Activated CD8-positive, alpha-beta T cell treated with anti-CD3 and anti-CD28 coated beads for 36 hours (primary cell): ENCODE data around the gene VPREB3. TPM values are rescaled to one million over a fixed set of nuclear protein-coding genes. Genes with fewer than 3 reads are reported as not detected.

ENCODE experiments used
- ATAC-seq: fragments of 200-7000 bp; cut with Tn5 transposase; one replicate; pipeline ENCODE4 v1.10.0; 2021; ENCODE audit warnings: mild to moderate bottlenecking, moderate library complexity
- CTCF ChIA-PET: fragments of 350-600 bp; sonication (Branson Sonifier 250); formaldehyde crosslinking; loops from one replicate; lab custom pipeline; 2021; ENCODE audit warnings: antibody characterized with exemption; lab: Charles Lee
- POLR2A ChIA-PET: fragments of 350-600 bp; sonication (Branson Sonifier 250); formaldehyde crosslinking; loops from one replicate; lab custom pipeline; 2021; ENCODE audit warnings: antibody characterized with exemption; lab: Charles Lee
- DNase-seq: peaks from one replicate; pipeline ENCODE4 v3.0.0-alpha.2; 2020
- H3K27ac Mint-ChIP-seq: one replicate; pipeline ENCODE4 v1.8.0; 2021; ENCODE audit warnings: mild to moderate bottlenecking, mixed read lengths
- H3K27me3 Mint-ChIP-seq: one replicate; pipeline ENCODE4 v1.8.0; 2021; ENCODE audit warnings: mixed read lengths
- H3K36me3 Mint-ChIP-seq: one replicate; pipeline ENCODE4 v1.8.0; 2021; ENCODE audit warnings: low read depth, mixed read lengths
- H3K4me1 Mint-ChIP-seq: one replicate; pipeline ENCODE4 v1.8.0; 2021; ENCODE audit warnings: low read depth, mixed read lengths
- H3K4me3 Mint-ChIP-seq: one replicate; pipeline ENCODE4 v1.8.0; 2021; ENCODE audit warnings: mild to moderate bottlenecking, moderate library complexity, mixed read lengths
- H3K9me3 Mint-ChIP-seq: one replicate; pipeline ENCODE4 v1.8.0; 2021; ENCODE audit warnings: mixed read lengths
- CTCF ChIP-seq: fragments of 200-600 bp; IDR thresholded peaks from one replicate; pipeline ENCODE4 v1.8.0; 2022; ENCODE audit warnings: antibody characterized with exemption, mild to moderate bottlenecking
- intact Hi-C: fragments of 100-400 bp; cut with micrococcal nuclease; formaldehyde crosslinking; loops from one replicate; pipeline ENCODE4 v1.10.0; 2022
- total RNA-seq, 2 experiments: library from RNA; stranded (reverse); gene quantifications; one replicate each; pipeline ENCODE4 v1.2.3, GENCODE V29; 2021

Gene VPREB3
- total RNA-seq, 2 experiments from 2014 or later = not detected

- H3K36me3 Mint-ChIP-seq = no peaks in the 10 kb centered on the region
Measured at GRCh38 chr22:23772315-23772648, 18.1 kb upstream of the VPREB3 start.

GRCh38 chr22:23769321-23769965, 15.2 kb upstream of the VPREB3 start:
- no peaks in the 10 kb centered on the region for H3K9me3 Mint-ChIP-seq
- H3K4me3 Mint-ChIP-seq = no peak overlapping the region
- peaks cover 27% of the 10 kb centered on the region for H3K4me1 Mint-ChIP-seq
- ATAC-seq (no peak), DNase-seq (no peak)
- H3K27ac Mint-ChIP-seq = no peak overlapping the region
- H3K36me3 Mint-ChIP-seq = peaks cover 15% of the 10 kb centered on the region
- intact Hi-C loops = loop anchor here (5.0 kb wide), 1 partner anchor 78 kb away; no protein-coding TSS in a partner anchor
- H3K27me3 Mint-ChIP-seq = no peaks in the 10 kb centered on the region
- ChIA-PET POLR2A (interaction anchor here (2.1 to 2.3 kb wide), 2 partner anchors 8 to 20 kb away, joined by 7 to 9 read pairs; no protein-coding TSS in a partner anchor), CTCF (interaction anchor here (0.9 to 5.4 kb wide), 8 partner anchors 8 to 89 kb away, joined by 3 to 48 read pairs (median 3); partner anchors contain the start of genes SLC2A11 and ZNF70)
- no peak for TF ChIP-seq CTCF

More at GRCh38 chr22:23772315-23772648, 18.1 kb upstream of the VPREB3 start:
- ChIA-PET CTCF (interaction anchor here (1.6 to 3.2 kb wide), 4 partner anchors 14 to 86 kb away, joined by 3 to 12 read pairs (median 6); partner anchors contain the start of genes SLC2A11 and SMARCB1), POLR2A (interaction anchor here (0.9 to 2.7 kb wide), 3 partner anchors 9 to 56 kb away, joined by 3 to 9 read pairs (median 3); no protein-coding TSS in a partner anchor)
- Mint-ChIP-seq H3K4me1 (peaks cover 11% of the 10 kb centered on the region), H3K27me3 (no peaks in the 10 kb centered on the region), H3K4me3 (peak overlapping the region; percentile 65), H3K9me3 (no peaks in the 10 kb centered on the region), H3K27ac (no peak overlapping the region)
- intact Hi-C loops = loop anchor here (5.0 kb wide), 1 partner anchor 65 kb away; the partner anchor contains the start of gene DERL3
- no peak for ATAC-seq
- DNase-seq = no peak
- no peak for TF ChIP-seq CTCF

- Mint-ChIP-seq H3K36me3 (peaks cover 16% of the 10 kb centered on the region), H3K9me3 (no peaks in the 10 kb centered on the region), H3K27me3 (no peaks in the 10 kb centered on the region), H3K4me3 (peak within 1 kb of the TSS; percentile 81), H3K27ac (peak within 1 kb of the TSS; percentile 81), H3K4me1 (peaks cover 41% of the 10 kb centered on the region)
- ChIA-PET POLR2A (interaction anchor here (0.5 to 2.3 kb wide), 16 partner anchors 10 to 1976 kb away, joined by 3 to 11 read pairs (median 3); partner anchors contain the start of gene ZNF70), CTCF (interaction anchor here (1.0 to 5.4 kb wide), 6 partner anchors 15 to 175 kb away, joined by 3 to 48 read pairs (median 4); partner anchors contain the start of gene MIF)
- intact Hi-C loops = loop anchor here (5.0 kb wide), 1 partner anchor 79 kb away; no protein-coding TSS in a partner anchor
- ATAC-seq (peak; percentile 66), DNase-seq (peak; percentile 85)
- TF ChIP-seq CTCF = peak; percentile 85
Measured at GRCh38 chr22:23767673-23768548, 13.7 kb upstream of the VPREB3 start, which contains the start of gene CHCHD10. CHCHD10 (minus strand) TSS chr22:23767972; CDS start chr22:23767874, 98 bp downstream.

- POLR2A ChIA-PET = interaction anchor here (0.5 to 2.3 kb wide), 15 partner anchors 10 to 387 kb away, joined by 3 to 11 read pairs (median 3); partner anchors contain the start of gene ZNF70
- intact Hi-C loops = loop anchor here (5.0 kb wide), 1 partner anchor 80 kb away; no protein-coding TSS in a partner anchor
- CTCF ChIA-PET = interaction anchor here (0.6 to 5.4 kb wide), 7 partner anchors 14 to 174 kb away, joined by 3 to 48 read pairs (median 3); partner anchors contain the start of gene MIF
- ATAC-seq (no peak), DNase-seq (no peak)
- Mint-ChIP-seq H3K27ac (peak overlapping the region; percentile 81), H3K9me3 (no peaks in the 10 kb centered on the region), H3K36me3 (peaks cover 20% of the 10 kb centered on the region), H3K27me3 (no peaks in the 10 kb centered on the region), H3K4me1 (peaks cover 45% of the 10 kb centered on the region), H3K4me3 (peak overlapping the region; percentile 81)
- no peak for TF ChIP-seq CTCF
Measured at GRCh38 chr22:23767303-23767672, 13.1 kb upstream of the VPREB3 start.
